Hematopoietic multipotent progenitor cell treated with erythropoietin and hydrocortisone succinate and interleukin-3 and kit ligand, for 4 days (in vitro differentiated cells): ENCODE data around the gene BLACAT1.
A peak's percentile ranks its signal among the peaks of the same experiment; 100 is the strongest.

Source experiments
- DNase-seq: peaks from one replicate; pipeline ENCODE4 v3.0.0-alpha.2; 2015

Gene BLACAT1

GRCh38 chr1:205455581-205456382, at the start of gene BLACAT1:
Gene BLACAT1, minus strand, starts transcription at chr1:205456045.
- DNase-seq = no peak

GRCh38 chr1:205505076-205505729, 49.4 kb upstream of the BLACAT1 start:
- no peak for DNase-seq

- peak; percentile 87 for DNase-seq
Measured at GRCh38 chr1:205504311-205505075, 48.6 kb upstream of the BLACAT1 start, which contains the start of gene CDK18. Gene CDK18, plus strand, starts transcription at chr1:205504669. Its CDS starts 18,499 bp downstream, at chr1:205523168.

- no peak for DNase-seq
Measured at GRCh38 chr1:205502992-205503391, 47.1 kb upstream of the BLACAT1 start.

GRCh38 chr1:205502111-205502810, 46.4 kb upstream of the BLACAT1 start:
- no peak for DNase-seq

GRCh38 chr1:205500240-205501233, 44.7 kb upstream of the BLACAT1 start:
- DNase-seq = no peak

- no peak for DNase-seq
Measured at GRCh38 chr1:205499789-205500188, 43.9 kb upstream of the BLACAT1 start.

- DNase-seq = no peak
Measured at GRCh38 chr1:205497351-205497750, 41.5 kb upstream of the BLACAT1 start.

GRCh38 chr1:205496661-205497060, 40.8 kb upstream of the BLACAT1 start:
- no peak for DNase-seq

- no peak for DNase-seq
Measured at GRCh38 chr1:205495237-205495823, 39.5 kb upstream of the BLACAT1 start.

GRCh38 chr1:205494115-205494514, 38.3 kb upstream of the BLACAT1 start:
- no peak for DNase-seq

GRCh38 chr1:205493241-205494085, 37.6 kb upstream of the BLACAT1 start:
- DNase-seq = peak; percentile 39

- DNase-seq = no peak
Measured at GRCh38 chr1:205492774-205493173, 36.9 kb upstream of the BLACAT1 start.

- no peak for DNase-seq
Measured at GRCh38 chr1:205492201-205492667, 36.4 kb upstream of the BLACAT1 start.

GRCh38 chr1:205491794-205492193, 35.9 kb upstream of the BLACAT1 start:
- DNase-seq = no peak

GRCh38 chr1:205488074-205488723, 32.4 kb upstream of the BLACAT1 start:
- peak; percentile 83 for DNase-seq

GRCh38 chr1:205486258-205486657, 30.4 kb upstream of the BLACAT1 start:
- no peak for DNase-seq

GRCh38 chr1:205484985-205485967, 29.4 kb upstream of the BLACAT1 start:
- peak; percentile 87 for DNase-seq
